Upper lobe of left lung (tissue), 6 donors: ENCODE data around the gene KLHL11. TPM values are rescaled to one million over a fixed set of nuclear protein-coding genes. Genes with fewer than 3 reads are reported as not detected.

ENCODE experiments used
- ATAC-seq, 2 donors: fragments of 200-7000 bp; cut with Tn5 transposase; one replicate each; pipeline ENCODE4 v1.9.1; 2022; ENCODE audit warnings: mild to moderate bottlenecking in 2 of 2, moderate library complexity in 2 of 2; ENCODE audit not compliant: low FRiP score in 2 of 2
- DNase-seq, 2 donors: peaks; one replicate each; pipeline ENCODE4 v3.0.0-alpha.2; 2019 to 2020
- H3K27ac ChIP-seq, 4 donors: fragments of 200-600 bp; sonication (generic); one replicate each; pipeline ENCODE4 v1.5.1; 2016 to 2019
- H3K27me3 ChIP-seq, 4 donors: fragments of 200-600 bp; sonication (generic); one replicate each; pipeline ENCODE4 v1.5.1; 2017 to 2019
- H3K36me3 ChIP-seq, 4 donors: fragments of 200-600 bp; sonication (generic); one replicate each; pipeline ENCODE4 v1.5.1; 2016 to 2019
- H3K4me1 ChIP-seq, 4 donors: fragments of 200-600 bp; sonication (generic); one replicate each; pipeline ENCODE4 v1.5.1; 2018 to 2019
- H3K4me3 ChIP-seq, 4 donors: fragments of 200-600 bp; sonication (generic); one replicate each; pipeline ENCODE4 v1.5.1; 2017 to 2019; ENCODE audit warnings: mild to moderate bottlenecking in 2 of 4, moderate library complexity in 1 of 4
- H3K9me3 ChIP-seq, 4 donors: fragments of 200-600 bp; sonication (generic); one replicate each; pipeline ENCODE4 v1.5.1; 2018 to 2019
- CTCF ChIP-seq, 6 experiments: fragments of 450-650 bp in 4 of 6; fragments of 200-600 bp in 2 of 6; sonication (generic) in 2 of 6; IDR thresholded peaks; one replicate each; pipeline ENCODE4 v1.5.1; 2016 to 2019; ENCODE audit warnings: antibody characterized with exemption in 6 of 6
- EP300 ChIP-seq, 4 donors: sonication (generic); formaldehyde crosslinking; IDR thresholded peaks; one replicate each; pipeline ENCODE4 v1.5.1; 2017; ENCODE audit warnings: antibody characterized with exemption in 4 of 4, control low read depth in 2 of 4
- POLR2A ChIP-seq, 4 donors: fragments of 450-650 bp; IDR thresholded peaks; one replicate each; pipeline ENCODE4 v1.5.1; 2016 to 2017; ENCODE audit warnings: antibody characterized with exemption in 4 of 4, mild to moderate bottlenecking in 2 of 4
- POLR2AphosphoS5 ChIP-seq, 2 donors: sonication (generic); formaldehyde crosslinking; IDR thresholded peaks; one replicate each; pipeline ENCODE4 v1.5.1; 2017; ENCODE audit warnings: antibody characterized with exemption in 2 of 2
- WGBS, 2 donors: methylation state at CpG; one replicate each; pipeline ENCODE4 v1.1.5; 2017 to 2018; 5-methylcytosine and 5-hydroxymethylcytosine counted together
- total RNA-seq, 6 donors: library from RNA; depleted of rRNA in 4 of 6; stranded (reverse); fragments of >200 nt in 4 of 6; gene quantifications; one replicate each; pipeline versions ENCODE4 v1.1.0 to v1.2.1, GENCODE V29; 2016 to 2021
- donor health status: DM: no; HTN: no; CAD: no; lungs with moderate emphysema.
- donor health status: DM: no; HTN: yes; CAD: no; lungs with severe emphysema.

Gene KLHL11
- total RNA-seq, 6 donors from 2014 or later = 13.3 to 25.2 (median 15.5) TPM

GRCh38 chr17:41823580-41823979 lies 41.6 kb downstream of the KLHL11 start:
- WGBS, 2 donors = 84 to 86% methylated on average over 7 of the region's 7 CpGs
- no peak for TF ChIP-seq EP300 (IDR thresholded peaks at IDR 0.05)
- no peak for TF ChIP-seq CTCF (IDR thresholded peaks at IDR 0.05)
- no peak for TF ChIP-seq POLR2A (IDR thresholded peaks at IDR 0.05)
- no peak for TF ChIP-seq POLR2AphosphoS5 (IDR thresholded peaks at IDR 0.05)
- no peak overlapping the region for H3K27ac ChIP-seq
- no peaks in the 10 kb centered on the region for H3K9me3 ChIP-seq
- no peak for ATAC-seq
- no peaks in the 10 kb centered on the region for H3K4me1 ChIP-seq
- H3K36me3 ChIP-seq = peaks cover under 1 to 42% (median 13%) of the 10 kb centered on the region in 4 donors
- no peak for DNase-seq
- H3K27me3 ChIP-seq = no peaks in the 10 kb centered on the region
- no peak overlapping the region for H3K4me3 ChIP-seq

GRCh38 chr17:41823141-41823524 lies 42.1 kb downstream of the KLHL11 start:
- ATAC-seq = no peak
- TF ChIP-seq CTCF (IDR thresholded peaks at IDR 0.05) (no peak), EP300 (IDR thresholded peaks at IDR 0.05) (no peak), POLR2AphosphoS5 (IDR thresholded peaks at IDR 0.05) (no peak), POLR2A (IDR thresholded peaks at IDR 0.05) (no peak)
- no peaks in the 10 kb centered on the region for H3K9me3 ChIP-seq

GRCh38 chr17:41822216-41823140 lies 42.7 kb downstream of the KLHL11 start:
- DNase-seq (no peak), ATAC-seq (no peak)
- H3K4me1 ChIP-seq = no peaks in the 10 kb centered on the region
- WGBS, 2 donors = 83 to 93% methylated on average over 11 to 12 of the region's 12 CpGs
- H3K9me3 ChIP-seq = no peaks in the 10 kb centered on the region
- no peak for TF ChIP-seq EP300 (IDR thresholded peaks at IDR 0.05)
- TF ChIP-seq POLR2A (IDR thresholded peaks at IDR 0.05) = no peak
- no peak for TF ChIP-seq POLR2AphosphoS5 (IDR thresholded peaks at IDR 0.05)
- no peak for TF ChIP-seq CTCF (IDR thresholded peaks at IDR 0.05)
- no peak overlapping the region for H3K4me3 ChIP-seq
- no peak overlapping the region for H3K27ac ChIP-seq
- H3K36me3 ChIP-seq = peaks cover 0 to 31% (median 10%) of the 10 kb centered on the region in 4 donors
- no peaks in the 10 kb centered on the region for H3K27me3 ChIP-seq

More at GRCh38 chr17:41823141-41823524, 42.1 kb downstream of the KLHL11 start:
- Histone ChIP-seq H3K4me1 (no peaks in the 10 kb centered on the region), H3K36me3 (peaks cover 0 to 38% (median 10%) of the 10 kb centered on the region in 4 donors), H3K27ac (no peak overlapping the region), H3K27me3 (no peaks in the 10 kb centered on the region), H3K4me3 (no peak overlapping the region)
- 85% methylated on average over 1 of the region's 1 CpG; no CpG with 5 or more reads in 1 of the 2 donors for WGBS, 2 donors
- DNase-seq = no peak

- Histone ChIP-seq H3K4me1 (no peaks in the 10 kb centered on the region), H3K36me3 (peaks cover 0 to 24% (median 10%) of the 10 kb centered on the region in 4 donors), H3K4me3 (no peak overlapping the region), H3K27me3 (no peaks in the 10 kb centered on the region), H3K9me3 (no peaks in the 10 kb centered on the region), H3K27ac (no peak overlapping the region)
- WGBS, 2 donors = 88 to 91% methylated on average over 8 to 14 of the region's 14 CpGs
- no peak for DNase-seq
- ATAC-seq = no peak
- TF ChIP-seq CTCF (IDR thresholded peaks at IDR 0.05) = no peak
- TF ChIP-seq EP300 (IDR thresholded peaks at IDR 0.05) = no peak
- TF ChIP-seq POLR2A (IDR thresholded peaks at IDR 0.05) = no peak
- TF ChIP-seq POLR2AphosphoS5 (IDR thresholded peaks at IDR 0.05) = no peak
These were observed 43.4 kb downstream of the KLHL11 start for GRCh38 chr17:41821776-41822175.
